Measurements from ENCODE around the gene TTLL11.
"Not testable (repeated sequence)": the region's sequence is repeated elsewhere in the genome, so short reads cannot be mapped to it uniquely, and the experiment has no call there.

The TTLL11 gene

GRCh38 chr9:122070728-122071515, 22.2 kb downstream of the TTLL11 start:
- no peaks in the 10 kb centered on the region for H3K27me3 ChIP-seq (replicated peaks; ENCODE audit: control insufficient read depth, insufficient read depth, low read length)
- H3K4me3 ChIP-seq (replicated peaks; ENCODE audit: low read depth, low read length), result no peak overlapping the region
- TF ChIP-seq CTCF (IDR thresholded peaks at IDR 0.05; ENCODE audit: insufficient read depth, low read length, poor library complexity, severe bottlenecking), result no peak
- no peaks in the 10 kb centered on the region for H3K36me3 ChIP-seq (ENCODE audit: control insufficient read depth, insufficient read depth, low read length)
- DNase-seq (ENCODE audit: extremely low read depth, insufficient read length), result no peak

- not testable (repeated sequence) for H3K36me3 ChIP-seq (ENCODE audit: control insufficient read depth, insufficient read depth, low read length); H3K4me3 ChIP-seq (replicated peaks; ENCODE audit: low read depth, low read length); DNase-seq (ENCODE audit: extremely low read depth, insufficient read length)
Observed at GRCh38 chr9:122066680-122067079, 26.4 kb downstream of the TTLL11 start.

GRCh38 chr9:122065923-122066629, 27.0 kb downstream of the TTLL11 start:
- no peaks in the 10 kb centered on the region for H3K27me3 ChIP-seq (replicated peaks; ENCODE audit: control insufficient read depth, insufficient read depth, low read length)
- H3K36me3 ChIP-seq (ENCODE audit: control insufficient read depth, insufficient read depth, low read length), result no peaks in the 10 kb centered on the region
- no peak for TF ChIP-seq CTCF (IDR thresholded peaks at IDR 0.05; ENCODE audit: insufficient read depth, low read length, poor library complexity, severe bottlenecking)
- no peak overlapping the region for H3K4me3 ChIP-seq (replicated peaks; ENCODE audit: low read depth, low read length)
- no peak for DNase-seq (ENCODE audit: extremely low read depth, insufficient read length)

More at GRCh38 chr9:122066680-122067079, 26.4 kb downstream of the TTLL11 start:
- not testable (repeated sequence) for H3K27me3 ChIP-seq (replicated peaks; ENCODE audit: control insufficient read depth, insufficient read depth, low read length)

- no peak for DNase-seq (ENCODE audit: extremely low read depth, insufficient read length)
- no peak overlapping the region for H3K4me3 ChIP-seq (replicated peaks; ENCODE audit: low read depth, low read length)
- no peak for TF ChIP-seq CTCF (IDR thresholded peaks at IDR 0.05; ENCODE audit: insufficient read depth, low read length, poor library complexity, severe bottlenecking)
- H3K36me3 ChIP-seq (ENCODE audit: control insufficient read depth, insufficient read depth, low read length), result no peaks in the 10 kb centered on the region
- H3K27me3 ChIP-seq (replicated peaks; ENCODE audit: control insufficient read depth, insufficient read depth, low read length), result no peaks in the 10 kb centered on the region
Observed at GRCh38 chr9:122060481-122060880, 32.6 kb downstream of the TTLL11 start.

GRCh38 chr9:122059955-122060324, 33.2 kb downstream of the TTLL11 start:
- no peak for TF ChIP-seq CTCF (IDR thresholded peaks at IDR 0.05; ENCODE audit: insufficient read depth, low read length, poor library complexity, severe bottlenecking)
- H3K36me3 ChIP-seq (ENCODE audit: control insufficient read depth, insufficient read depth, low read length), result no peaks in the 10 kb centered on the region
- no peak overlapping the region for H3K4me3 ChIP-seq (replicated peaks; ENCODE audit: low read depth, low read length)
- DNase-seq (ENCODE audit: extremely low read depth, insufficient read length), result no peak
- H3K27me3 ChIP-seq (replicated peaks; ENCODE audit: control insufficient read depth, insufficient read depth, low read length), result no peaks in the 10 kb centered on the region

GRCh38 chr9:122059214-122059954, 33.7 kb downstream of the TTLL11 start:
- no peak for DNase-seq (ENCODE audit: extremely low read depth, insufficient read length)
- Histone ChIP-seq H3K27me3 (replicated peaks; ENCODE audit: control insufficient read depth, insufficient read depth, low read length) (no peaks in the 10 kb centered on the region), H3K36me3 (ENCODE audit: control insufficient read depth, insufficient read depth, low read length) (no peaks in the 10 kb centered on the region), H3K4me3 (replicated peaks; ENCODE audit: low read depth, low read length) (no peak overlapping the region)
- TF ChIP-seq CTCF (IDR thresholded peaks at IDR 0.05; ENCODE audit: insufficient read depth, low read length, poor library complexity, severe bottlenecking), result no peak
